Measurements from ENCODE around the gene ZNF697. TPM values are rescaled to one million over a fixed set of nuclear protein-coding genes. Genes with fewer than 3 reads are reported as not detected.

Gene ZNF697
- total and polyA plus RNA-seq, 9 of the 15 experiments (the other 6 are each of a cell fraction or from before 2014, with no cell fraction given), result 2.1 to 13.6 (median 8.3) TPM

GRCh38 chr1:119648620-119649004 is 546 bp upstream of the ZNF697 start:
- Histone ChIP-seq H3K27me3 (ENCODE audit: control insufficient read depth in 2 of 2, insufficient read depth in 2 of 2, low read length in 2 of 2) (peaks cover 10 to 24% of the 10 kb centered on the region in 2 experiments; a peak in 2 of 5 replicates), H3K4me3 (peak overlapping the region; percentile 90), H3K36me3 (ENCODE audit: control insufficient read depth, insufficient read depth, low read length) (no peaks in the 10 kb centered on the region), H3K4me1 (replicated peaks in 1 of 2; ENCODE audit: control insufficient read depth in 2 of 2, insufficient read depth in 2 of 2, low read length in 2 of 2) (peaks cover 15 to 25% of the 10 kb centered on the region in 2 experiments), H4K20me1 (replicated peaks; ENCODE audit: control insufficient read depth, insufficient read depth, low read length) (no peaks in the 10 kb centered on the region), H3K27ac (ENCODE audit: extremely low read depth, low read depth, low read length) (peak overlapping the region; percentile 71), H3K4me2 (ENCODE audit: insufficient read depth, low read length) (peak overlapping the region; percentile 94), H3K9me1 (ENCODE audit: control insufficient read depth, insufficient read depth, low read length) (no peaks in the 10 kb centered on the region), H3K9ac (ENCODE audit: insufficient read depth in 1 of 2, low read depth in 2 of 2, low read length in 2 of 2) (peak overlapping the region; percentile 80 to 96), H2AFZ (ENCODE audit: low read depth, low read length) (peak overlapping the region; percentile 91), H3K9me3 (replicated peaks; ENCODE audit: control insufficient read depth, insufficient read depth, low read depth, low read length) (no peaks in the 10 kb centered on the region), H3K79me2 (ENCODE audit: control insufficient read depth, insufficient read depth, low read length) (peaks cover 33% of the 10 kb centered on the region)
- no peak for TF ChIP-seq FOS (IDR thresholded peaks at IDR 0.05; ENCODE audit: extremely low read depth, insufficient read length)
- 0 out of 4 replicates have a peak, but pooled peaks of 1 of the 2 experiments have one; percentile 4 for TF ChIP-seq UBTF (IDR thresholded peaks at IDR 0.05; ENCODE audit: borderline replicate concordance in 1 of 2, low read depth in 2 of 2, low read length in 2 of 2)
- no peak for TF ChIP-seq NR3C1 (CRISPR knock-in tag; IDR thresholded peaks at IDR 0.05)
- TF ChIP-seq ZNF780A (CRISPR knock-in tag; IDR thresholded peaks at IDR 0.05), result no peak
- TF ChIP-seq BRD9 (IDR thresholded peaks at IDR 0.05; ENCODE audit: low read depth, partially characterized antibody), result no peak
- TF ChIP-seq SAP30 (IDR thresholded peaks at IDR 0.05; ENCODE audit: borderline replicate concordance, insufficient read depth, low read depth, low read length, poor library complexity, severe bottlenecking), result no peak
- TF ChIP-seq, protein P1, sequence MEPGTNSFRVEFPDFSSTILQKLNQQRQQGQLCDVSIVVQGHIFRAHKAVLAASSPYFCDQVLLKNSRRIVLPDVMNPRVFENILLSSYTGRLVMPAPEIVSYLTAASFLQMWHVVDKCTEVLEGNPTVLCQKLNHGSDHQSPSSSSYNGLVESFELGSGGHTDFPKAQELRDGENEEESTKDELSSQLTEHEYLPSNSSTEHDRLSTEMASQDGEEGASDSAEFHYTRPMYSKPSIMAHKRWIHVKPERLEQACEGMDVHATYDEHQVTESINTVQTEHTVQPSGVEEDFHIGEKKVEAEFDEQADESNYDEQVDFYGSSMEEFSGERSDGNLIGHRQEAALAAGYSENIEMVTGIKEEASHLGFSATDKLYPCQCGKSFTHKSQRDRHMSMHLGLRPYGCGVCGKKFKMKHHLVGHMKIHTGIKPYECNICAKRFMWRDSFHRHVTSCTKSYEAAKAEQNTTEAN (CRISPR knock-in tag; IDR thresholded peaks at IDR 0.05), result no peak
- TF ChIP-seq NR2C2 (CRISPR knock-in tag; IDR thresholded peaks at IDR 0.05), result no peak
- 0 out of 2 replicates have a peak, but pooled peaks have one; percentile 26 for TF ChIP-seq NR2C2 (tag; IDR thresholded peaks at IDR 0.05)
- no peak for TF ChIP-seq JUNB (CRISPR knock-in tag; conservative IDR thresholded peaks at IDR 0.05)
- no peak for TF ChIP-seq ZNF408 (CRISPR knock-in tag; IDR thresholded peaks at IDR 0.05; ENCODE audit: low read depth)
- no peak for TF ChIP-seq CSDE1 (IDR thresholded peaks at IDR 0.05)
- TF ChIP-seq VEZF1 (CRISPR knock-in tag; IDR thresholded peaks at IDR 0.05), result 0 out of 2 replicates have a peak, but pooled peaks have one; percentile 28
- no peak for TF ChIP-seq MAX (CRISPR knock-in tag; IDR thresholded peaks at IDR 0.05)
- TF ChIP-seq LCOR (CRISPR knock-in tag; IDR thresholded peaks at IDR 0.05), result no peak
- CTCF ChIA-PET (ENCODE audit: low intra/inter-chr PET ratio), result no interaction called here
- intact Hi-C loops (cut with micrococcal nuclease), result loop anchor here (1.0 kb wide), 1 partner anchor 99 kb away; no protein-coding TSS in a partner anchor
- WGBS (ENCODE audit: insufficient coverage, low coverage, missing lambda C conversion rate), result 11% methylated on average over 10 of the region's 10 CpGs
- TSS peak; percentile 93 for BruUV-seq (replicated peaks)
- ATAC-seq (no peak), FAIRE-seq (no peak), DNase-seq (ENCODE audit: extremely low read depth in 1 of 4, low spot score in 3 of 4) (peak in 1 of 4 experiments; percentile 21)
- POLR2A ChIA-PET, result interaction anchor here (0.6 to 2.0 kb wide), 16 partner anchors 8 to 409 kb away, joined by 3 to 12 read pairs (median 4); partner anchors contain the start of gene PHGDH
- in situ Hi-C loops (cut with MboI), result no loop called here
